Epithelial cell of proximal tubule (primary cell): Measurements from ENCODE around the gene KCNK16. TPM values are rescaled to one million over a fixed set of nuclear protein-coding genes. Genes with fewer than 3 reads are reported as not detected.

Experiments
- DNase-seq: peaks from one replicate; pipeline ENCODE4 v3.0.0-alpha.2; 2011; ENCODE audit warnings: low read depth
- H3K4me3 ChIP-seq: 2 replicates; pipeline ENCODE4 v1.5.1; 2011; ENCODE audit warnings: low read depth, mild to moderate bottlenecking, low read length
- CTCF ChIP-seq: conservative IDR thresholded peaks from 2 replicates; pipeline ENCODE4 v1.5.1; 2012; ENCODE audit warnings: low read depth, mild to moderate bottlenecking, low read length
- total RNA-seq: library from RNA; depleted of rRNA; stranded (reverse); fragments of >200 nt; gene quantifications from 2 replicates; pipeline ENCODE4 v1.2.3, GENCODE V29; 2015

Gene KCNK16
- total RNA-seq, 1 donor from 2014 or later: not detected

GRCh38 chr6:39302669-39303424, 19.7 kb downstream of the KCNK16 start:
- DNase-seq: no peak
- H3K4me3 ChIP-seq: peak overlapping the region; percentile 13
- TF ChIP-seq CTCF: peak; percentile 92

GRCh38 chr6:39302011-39302410, 20.5 kb downstream of the KCNK16 start:
- DNase-seq: no peak
- TF ChIP-seq CTCF: no peak
- H3K4me3 ChIP-seq: no peak overlapping the region

GRCh38 chr6:39301606-39302005, 20.9 kb downstream of the KCNK16 start:
- H3K4me3 ChIP-seq: no peak overlapping the region
- no peak for DNase-seq
- TF ChIP-seq CTCF: peak; percentile 38

- H3K4me3 ChIP-seq: no peak overlapping the region
- no peak for TF ChIP-seq CTCF
- no peak for DNase-seq
Measured at GRCh38 chr6:39300739-39301138, 21.8 kb downstream of the KCNK16 start.

GRCh38 chr6:39298061-39298460, 24.4 kb downstream of the KCNK16 start:
- no peak overlapping the region for H3K4me3 ChIP-seq
- no peak for DNase-seq
- no peak for TF ChIP-seq CTCF

- TF ChIP-seq CTCF: no peak
- no peak for DNase-seq
Measured at GRCh38 chr6:39296745-39297640, 25.5 kb downstream of the KCNK16 start.

GRCh38 chr6:39295611-39296011, 26.9 kb downstream of the KCNK16 start:
- no peak for DNase-seq
- TF ChIP-seq CTCF: no peak
- H3K4me3 ChIP-seq: no peak overlapping the region

More at GRCh38 chr6:39296745-39297640, 25.5 kb downstream of the KCNK16 start:
- no peak overlapping the region for H3K4me3 ChIP-seq
